EH (cell line): ENCODE measurements around the gene ASCL5.

ENCODE experiments used
- DNase-seq: peaks from one replicate; pipeline ENCODE4 v3.0.0-alpha.2; 2015; ENCODE audit warnings: low read depth

The ASCL5 gene

DNA sequence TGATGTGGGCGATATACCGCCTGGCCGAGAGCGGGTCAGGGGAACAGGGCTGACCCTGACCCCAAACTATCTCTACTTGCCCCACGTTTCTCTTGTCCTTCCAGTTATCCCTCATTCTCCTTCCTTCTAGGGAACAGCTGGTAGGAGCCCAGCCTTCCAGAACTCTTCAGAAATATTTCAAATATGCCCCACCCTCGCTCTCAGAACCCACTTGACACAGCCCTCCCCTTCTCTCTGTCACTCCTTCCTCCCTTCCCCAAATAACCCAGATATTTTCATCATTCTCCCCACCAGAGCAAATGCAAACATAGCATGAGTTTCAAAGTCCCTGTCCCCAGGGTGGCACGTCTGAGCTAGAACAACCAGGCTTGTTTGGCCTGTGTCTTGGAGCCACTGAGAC is 15.8 kb downstream of the ASCL5 start:
- no peak for DNase-seq

GRCh38 chr1:201110616-201111015 is 16.4 kb downstream of the ASCL5 start:
- DNase-seq: no peak

- no peak for DNase-seq
Observed at GRCh38 chr1:201110138-201110537, 16.8 kb downstream of the ASCL5 start.

DNA sequence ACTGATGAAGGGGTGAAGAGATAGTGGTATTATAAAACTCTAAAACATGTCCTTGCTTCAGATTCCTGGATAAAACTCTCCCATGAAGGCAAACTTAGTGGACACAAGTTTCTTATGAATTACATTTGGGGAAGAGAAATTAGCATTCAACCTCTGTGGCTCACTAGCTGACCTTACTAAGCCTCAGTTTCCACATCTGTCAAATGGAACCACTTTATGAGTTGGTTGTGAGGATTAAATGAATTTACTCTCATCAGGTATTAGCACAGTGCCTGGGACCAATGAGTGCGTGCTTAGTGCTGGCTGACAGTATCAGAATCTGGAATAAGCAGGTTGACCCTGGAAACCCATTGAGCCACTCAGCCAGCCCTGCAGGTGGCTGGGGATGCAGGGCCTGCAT is 17.3 kb downstream of the ASCL5 start:
- no peak for DNase-seq

DNA sequence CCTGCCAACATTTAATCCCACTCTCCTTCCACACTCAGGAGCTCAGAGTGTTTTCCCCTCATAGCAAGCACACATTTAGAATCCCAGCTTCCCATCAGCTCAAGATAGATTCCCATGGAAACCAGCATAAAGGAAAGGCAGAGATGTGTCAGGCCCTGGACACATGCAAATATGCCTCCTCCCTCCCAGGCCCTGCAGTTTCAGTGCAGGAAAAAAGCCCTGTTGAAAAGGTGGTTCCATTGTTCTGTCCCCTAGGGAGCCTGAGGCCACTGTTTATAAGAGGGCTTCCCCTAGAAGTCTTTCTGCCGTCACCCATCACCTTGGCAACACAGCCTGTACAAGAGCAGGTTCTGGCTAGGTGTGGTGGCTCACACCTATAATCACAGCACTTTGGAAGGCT is 18.4 kb downstream of the ASCL5 start:
- no peak for DNase-seq

- no peak for DNase-seq
Observed at GRCh38 chr1:201105688-201106087, 21.3 kb downstream of the ASCL5 start.

- no peak for DNase-seq
Observed at GRCh38 chr1:201104141-201104540, 22.8 kb downstream of the ASCL5 start.

- no peak for DNase-seq
Observed at GRCh38 chr1:201103666-201104065, 23.3 kb downstream of the ASCL5 start.

DNA sequence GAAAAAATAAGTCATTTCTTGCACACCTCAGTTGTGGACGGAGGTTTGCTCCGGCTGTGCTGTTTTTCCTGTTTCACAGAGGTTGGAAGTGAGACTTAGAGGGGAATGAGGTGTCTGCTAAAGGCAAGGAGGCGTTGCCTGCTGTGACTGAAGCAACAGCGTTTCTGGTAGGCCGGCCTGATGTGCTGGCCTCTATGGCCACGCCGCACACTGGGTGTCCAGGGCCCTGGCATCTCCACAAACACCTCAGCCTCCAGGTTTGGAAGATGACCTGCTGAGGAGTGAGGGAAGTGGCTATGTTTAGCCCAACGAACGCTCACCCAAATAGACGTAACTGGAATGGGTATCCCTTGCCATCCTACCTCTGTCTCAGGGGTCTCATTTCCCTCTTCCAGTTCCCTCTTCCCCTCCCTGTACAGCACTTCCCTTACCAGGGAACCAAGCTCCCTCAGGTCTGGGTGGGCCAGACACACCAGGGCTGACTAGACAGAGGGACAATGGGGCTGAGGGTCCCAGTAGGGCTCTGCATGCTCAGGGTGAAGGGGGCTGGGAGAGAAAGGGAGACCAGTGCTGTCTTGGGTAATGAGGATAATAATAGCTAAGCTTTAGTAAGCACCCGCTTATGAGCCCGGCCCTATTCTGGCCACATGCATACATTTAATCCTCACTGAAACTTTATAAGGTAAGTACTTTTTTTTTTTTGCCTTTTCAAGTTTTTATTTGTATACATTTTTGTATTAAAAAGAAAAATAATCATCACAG is 26.6 kb downstream of the ASCL5 start:
- DNase-seq: no peak

DNA sequence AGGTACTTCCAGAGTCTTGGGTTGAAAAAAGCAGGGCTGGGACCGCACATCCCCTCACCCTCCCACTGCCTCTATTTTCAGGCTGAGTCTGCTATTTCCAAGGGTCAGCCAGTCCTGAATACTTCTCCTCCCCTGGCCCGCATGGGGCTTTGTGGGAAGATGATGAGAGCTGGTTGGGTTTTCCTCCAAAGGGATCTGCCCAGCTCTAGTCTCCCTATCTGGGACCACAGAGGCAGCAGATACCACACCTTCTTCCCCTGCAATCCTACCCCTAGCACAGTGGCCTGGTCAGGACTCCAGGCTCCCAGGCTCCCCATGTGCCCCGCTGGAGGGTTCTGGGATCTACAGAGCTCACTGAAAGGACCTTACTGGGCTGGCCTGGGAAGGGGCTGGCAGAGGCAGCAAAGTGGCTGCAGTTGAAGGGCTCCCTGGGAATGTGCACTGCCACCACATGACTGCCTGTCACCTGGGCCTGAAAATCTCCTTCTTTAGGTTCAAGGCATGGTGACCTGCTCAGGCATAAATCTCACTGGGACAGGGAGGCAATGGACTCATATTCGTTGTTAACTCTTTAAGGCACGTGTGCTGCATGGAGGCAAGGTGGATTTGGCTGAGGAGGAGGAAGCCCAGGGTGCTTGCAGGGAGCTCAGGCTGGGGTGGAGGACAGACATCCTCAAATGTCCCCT is 27.8 kb downstream of the ASCL5 start:
- DNase-seq: no peak

DNA sequence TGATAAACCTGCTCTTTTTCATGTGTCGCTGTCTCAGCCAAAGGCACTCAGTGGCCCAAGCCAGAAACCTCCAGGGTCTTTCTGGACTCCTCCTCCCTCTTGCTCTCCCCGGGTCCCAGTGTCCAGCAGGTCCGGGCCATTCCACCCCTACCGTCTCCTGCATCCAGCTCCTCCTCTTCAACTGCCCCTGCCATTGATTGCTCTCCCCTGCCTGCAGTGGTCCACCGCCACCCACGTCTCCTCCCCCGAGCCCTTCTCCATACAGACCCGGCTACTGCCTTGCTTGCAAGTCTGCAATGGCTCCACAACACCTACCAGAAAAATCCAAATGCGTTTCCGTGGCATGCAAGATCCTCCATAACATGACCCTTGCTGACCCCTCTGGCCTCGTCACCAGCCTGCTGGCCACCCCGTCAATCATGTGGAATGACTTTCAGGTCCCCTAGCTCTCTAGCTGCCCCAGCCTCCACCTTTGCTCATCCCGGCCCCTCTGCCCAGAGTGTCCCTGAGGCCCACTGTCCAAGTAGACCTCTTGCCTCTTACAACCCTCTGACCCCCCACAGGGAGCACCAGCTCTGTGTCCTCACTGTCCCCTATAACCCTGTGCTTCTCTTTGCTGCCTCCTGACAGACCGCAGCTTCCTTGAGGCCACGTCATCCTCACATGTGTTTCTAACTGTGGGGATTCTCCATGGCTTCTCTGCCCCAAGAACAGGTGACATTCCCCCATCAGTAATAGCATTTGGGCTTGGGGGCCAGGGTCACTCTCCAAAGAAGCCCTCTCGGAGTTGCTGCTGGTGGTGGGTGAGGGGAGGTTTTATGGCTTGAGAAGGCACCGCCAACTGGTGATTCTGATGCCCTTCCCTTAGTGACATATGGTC is 29.8 kb downstream of the ASCL5 start:
- no peak for DNase-seq

- no peak for DNase-seq
Observed at GRCh38 chr1:201096041-201096461, 30.9 kb downstream of the ASCL5 start.

DNA sequence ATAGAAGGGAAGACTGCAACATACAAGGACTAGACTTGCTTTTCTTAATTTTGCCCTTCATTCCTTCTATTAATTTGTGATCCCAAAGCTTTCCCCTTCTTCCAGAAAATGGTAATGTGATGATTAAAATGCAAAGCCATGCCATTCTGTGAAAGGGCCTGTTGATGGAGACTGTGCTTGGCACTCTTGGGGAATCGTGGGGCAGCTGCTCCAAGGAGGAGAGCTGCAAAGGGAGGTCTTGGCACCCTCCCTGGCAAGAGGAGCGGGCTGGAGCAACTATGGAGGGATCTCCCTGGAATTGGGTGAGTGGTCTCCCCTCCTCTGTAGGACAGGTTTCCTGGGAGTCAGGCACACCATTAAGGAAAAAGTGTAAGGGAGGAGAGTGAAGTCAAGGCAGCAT is 31.4 kb downstream of the ASCL5 start:
- DNase-seq: no peak

- DNase-seq: no peak
Observed at GRCh38 chr1:201094832-201095231, 32.2 kb downstream of the ASCL5 start.

DNA sequence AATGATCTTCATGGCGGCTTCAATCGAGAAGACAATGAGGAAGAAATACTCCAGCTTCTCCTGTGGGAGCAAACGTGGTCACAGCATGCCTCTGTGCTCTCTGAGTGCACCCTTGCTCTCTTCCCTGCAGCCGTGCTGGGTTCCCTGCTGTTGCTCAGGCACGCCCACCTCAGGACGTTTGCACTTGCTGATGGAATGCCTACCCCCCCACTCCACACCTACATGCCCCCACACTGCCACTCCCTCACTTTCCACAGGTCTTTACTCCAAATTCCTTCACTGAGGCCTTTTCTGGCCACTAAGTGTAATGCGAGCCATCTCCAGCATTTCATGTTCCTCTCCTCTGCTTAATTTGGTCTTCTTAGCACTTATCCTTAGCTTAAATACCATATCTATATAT is 33.0 kb downstream of the ASCL5 start:
- DNase-seq: no peak

DNA sequence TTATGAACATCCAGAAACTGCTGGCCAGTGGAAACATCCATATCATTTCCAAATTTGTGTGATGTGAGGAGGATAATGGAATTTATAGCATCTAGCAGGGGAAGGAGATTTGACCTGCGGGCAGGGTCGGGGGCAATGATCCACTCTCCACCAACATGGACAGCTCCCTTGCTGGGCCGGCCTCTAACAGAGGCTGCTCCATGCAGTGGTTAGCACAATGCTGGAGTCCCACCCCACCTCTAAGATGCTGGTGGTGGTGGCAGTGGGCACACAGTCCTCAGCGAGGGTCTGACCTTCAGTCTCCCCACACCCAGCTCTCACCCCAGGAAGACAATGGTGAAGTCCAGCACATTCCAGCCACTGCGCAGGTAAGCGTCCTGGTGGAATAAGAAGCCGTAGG is 33.4 kb downstream of the ASCL5 start:
- no peak for DNase-seq

GRCh38 chr1:201092738-201093137 is 34.2 kb downstream of the ASCL5 start:
- no peak for DNase-seq

GRCh38 chr1:201091256-201091655 is 35.7 kb downstream of the ASCL5 start:
- DNase-seq: no peak

- peak; percentile 31 for DNase-seq
Observed at GRCh38 chr1:201090541-201090940, 36.4 kb downstream of the ASCL5 start.

DNA sequence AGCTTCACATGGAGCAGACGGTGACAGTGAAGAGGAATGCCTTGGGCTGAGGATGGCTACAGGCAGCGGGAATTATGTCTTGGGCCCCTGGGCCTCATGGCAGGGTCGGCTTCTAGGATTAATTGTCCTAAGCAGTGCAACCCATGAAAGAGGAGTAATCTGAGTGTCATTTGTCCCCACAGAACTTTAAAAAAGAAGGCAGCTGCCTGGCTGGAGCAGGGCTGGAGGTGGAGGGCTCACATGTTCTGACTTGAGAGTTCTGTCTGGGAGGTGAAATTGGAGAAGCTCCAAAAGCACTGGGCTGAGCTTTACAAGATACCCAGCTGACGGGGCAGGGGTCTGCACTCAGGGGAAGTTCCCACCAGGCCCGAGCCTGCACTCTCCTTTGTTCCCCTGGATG is 37.4 kb downstream of the ASCL5 start:
- no peak for DNase-seq

DNA sequence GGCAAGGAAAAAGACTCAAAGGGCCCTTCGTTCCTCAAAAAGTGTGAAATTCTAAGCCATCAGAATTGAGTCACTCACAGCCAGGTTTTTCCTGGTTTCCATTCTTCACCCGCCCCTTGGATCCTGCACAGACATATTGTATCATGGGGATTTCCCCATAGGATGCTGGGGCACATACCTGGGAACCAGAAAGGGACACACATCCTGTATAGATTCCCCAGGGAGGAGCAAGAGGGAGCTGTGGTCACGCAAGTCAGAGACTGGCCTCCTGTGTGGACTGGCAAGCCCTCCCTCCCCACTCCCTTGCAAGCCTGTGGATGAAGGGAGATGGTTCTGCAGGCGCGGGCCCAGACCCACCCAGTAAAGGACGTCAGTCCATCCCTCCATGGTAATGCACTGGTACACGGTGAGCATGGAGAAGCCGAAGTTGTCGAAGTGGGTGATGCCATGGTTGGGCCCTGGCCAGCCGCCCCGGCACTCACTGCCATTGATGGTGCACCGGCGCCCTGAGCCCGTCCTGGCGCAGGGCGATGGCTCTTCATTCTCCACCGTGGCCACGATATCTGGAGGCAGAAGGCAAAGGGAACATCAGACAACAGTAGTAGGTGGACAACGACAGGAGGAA is 38.0 kb downstream of the ASCL5 start:
- no peak for DNase-seq

GRCh38 chr1:201088395-201088794 is 38.6 kb downstream of the ASCL5 start:
- no peak for DNase-seq
